Chondrocyte (in vitro differentiated cells): Measurements from ENCODE around the gene ABHD12. TPM values are rescaled to one million over a fixed set of nuclear protein-coding genes. Genes with fewer than 3 reads are reported as not detected.

Source experiments
- DNase-seq: peaks from one replicate; pipeline ENCODE4 v3.0.0; 2021; ENCODE audit warnings: mixed read lengths, low spot score
- H3K27ac Mint-ChIP-seq: one replicate; pipeline ENCODE4 v1.8.0; 2021; ENCODE audit warnings: mild to moderate bottlenecking, moderate library complexity, mixed read lengths; ENCODE audit not compliant: unreplicated experiment
- H3K27me3 Mint-ChIP-seq: 2 replicates; pipeline ENCODE4 v1.8.0; 2021; ENCODE audit warnings: low read depth, mixed read lengths
- H3K36me3 Mint-ChIP-seq: 2 replicates; pipeline ENCODE4 v1.8.0; 2021; ENCODE audit warnings: low read depth, mixed read lengths
- H3K4me1 Mint-ChIP-seq: 2 replicates; pipeline ENCODE4 v1.8.0; 2021; ENCODE audit warnings: low read depth, mild to moderate bottlenecking, mixed read lengths
- H3K4me3 Mint-ChIP-seq: one replicate; pipeline ENCODE4 v1.8.0; 2021; ENCODE audit warnings: mild to moderate bottlenecking, moderate library complexity, mixed read lengths; ENCODE audit not compliant: unreplicated experiment
- H3K9me3 Mint-ChIP-seq: 2 replicates; pipeline ENCODE4 v1.8.0; 2021; ENCODE audit warnings: low read depth, mixed read lengths
- CTCF ChIP-seq: fragments of 200-600 bp; sonication (generic); IDR thresholded peaks from 2 replicates; pipeline ENCODE4 v1.5.0; 2021; ENCODE audit warnings: antibody characterized with exemption, mild to moderate bottlenecking, moderate library complexity
- total RNA-seq: library from RNA; stranded (reverse); gene quantifications from 3 replicates; pipeline ENCODE4 v1.2.1, GENCODE V29; 2021

Gene ABHD12
- total RNA-seq, 1 donor from 2014 or later = 49.4 TPM

- no peak for DNase-seq
- Mint-ChIP-seq H3K27ac (no peak overlapping the region), H3K9me3 (no peaks in the 10 kb centered on the region), H3K4me3 (no peak overlapping the region), H3K4me1 (peaks cover 6% of the 10 kb centered on the region), H3K36me3 (peaks cover 2% of the 10 kb centered on the region), H3K27me3 (no peaks in the 10 kb centered on the region)
- TF ChIP-seq CTCF = no peak
Observed at GRCh38 chr20:25320035-25320800, 70.4 kb downstream of the ABHD12 start.

GRCh38 chr20:25319241-25320034 is 71.2 kb downstream of the ABHD12 start:
- Mint-ChIP-seq H3K4me1 (peaks cover 6% of the 10 kb centered on the region), H3K4me3 (no peak overlapping the region), H3K36me3 (peaks cover 2% of the 10 kb centered on the region), H3K27me3 (no peaks in the 10 kb centered on the region), H3K27ac (peak overlapping the region; percentile 17), H3K9me3 (no peaks in the 10 kb centered on the region)
- TF ChIP-seq CTCF = no peak
- DNase-seq = no peak

- DNase-seq = no peak
- Mint-ChIP-seq H3K4me3 (no peak overlapping the region), H3K9me3 (no peaks in the 10 kb centered on the region), H3K4me1 (peaks cover 6% of the 10 kb centered on the region), H3K36me3 (peaks cover 2% of the 10 kb centered on the region), H3K27ac (no peak overlapping the region), H3K27me3 (no peaks in the 10 kb centered on the region)
- no peak for TF ChIP-seq CTCF
Observed at GRCh38 chr20:25318471-25319240, 72.0 kb downstream of the ABHD12 start.

GRCh38 chr20:25317351-25318075 is 73.1 kb downstream of the ABHD12 start:
- Mint-ChIP-seq H3K36me3 (peaks cover 2% of the 10 kb centered on the region), H3K4me3 (no peak overlapping the region), H3K4me1 (peaks cover 6% of the 10 kb centered on the region), H3K27me3 (no peaks in the 10 kb centered on the region), H3K9me3 (no peaks in the 10 kb centered on the region), H3K27ac (no peak overlapping the region)
- TF ChIP-seq CTCF = no peak
- peak; percentile 64 for DNase-seq
